KMS-11 (cell line): ENCODE data around the gene MEOX2.

Source experiments
- H2AFZ ChIP-seq: fragments of 200-600 bp; sonication (generic); 2 replicates; pipeline ENCODE4 v1.6.1; 2016; ENCODE audit warnings: antibody characterized with exemption, mixed run types, low read depth
- H3K27ac ChIP-seq: fragments of 200-600 bp; sonication (generic); 2 replicates; pipeline ENCODE4 v1.6.1; 2016; ENCODE audit warnings: mild to moderate bottlenecking, mixed run types
- H3K27me3 ChIP-seq: fragments of 200-600 bp; sonication (generic); 2 replicates; pipeline ENCODE4 v1.6.1; 2017; ENCODE audit warnings: mild to moderate bottlenecking, low read depth, mixed run types, moderate library complexity; ENCODE audit not compliant: insufficient read depth
- H3K36me3 ChIP-seq: fragments of 200-600 bp; sonication (generic); 2 replicates; pipeline ENCODE4 v1.6.1; 2017; ENCODE audit warnings: mild to moderate bottlenecking, mixed run types; ENCODE audit not compliant: insufficient read depth
- H3K4me1 ChIP-seq: fragments of 200-600 bp; sonication (generic); 2 replicates; pipeline ENCODE4 v1.6.1; 2016; ENCODE audit warnings: mild to moderate bottlenecking, low read depth, mixed run types; ENCODE audit not compliant: poor library complexity, severe bottlenecking
- H3K4me2 ChIP-seq: fragments of 200-600 bp; sonication (generic); 2 replicates; pipeline ENCODE4 v1.7.0; 2016; ENCODE audit warnings: mild to moderate bottlenecking, mixed run types
- H3K4me3 ChIP-seq: fragments of 200-600 bp; sonication (generic); IDR thresholded peaks from 2 replicates; pipeline ENCODE4 v1.6.1; 2017; ENCODE audit warnings: low read depth, low read length, mixed read lengths; ENCODE audit not compliant: insufficient read depth
- H3K79me2 ChIP-seq: fragments of 200-600 bp; sonication (generic); 2 replicates; pipeline ENCODE4 v1.6.1; 2016; ENCODE audit warnings: low read depth, mixed run types; ENCODE audit not compliant: insufficient read depth
- H3K9ac ChIP-seq: fragments of 200-600 bp; sonication (generic); 2 replicates; pipeline ENCODE4 v1.6.1; 2016; ENCODE audit warnings: mild to moderate bottlenecking, mixed run types
- H4K20me1 ChIP-seq: fragments of 200-600 bp; sonication (generic); 2 replicates; pipeline ENCODE4 v1.6.1; 2016; ENCODE audit warnings: mild to moderate bottlenecking, mixed run types; ENCODE audit not compliant: insufficient read depth
- CTCF ChIP-seq: fragments of 200-600 bp; sonication (generic); conservative IDR thresholded peaks from 2 replicates; pipeline ENCODE4 v1.6.1; 2017; ENCODE audit warnings: low read depth, mild to moderate bottlenecking, antibody characterized with exemption, low read length, moderate library complexity, mixed read lengths

MEOX2 gene

GRCh38 chr7:15681631-15682030 is 4.9 kb downstream of the MEOX2 start:
- no peaks in the 10 kb centered on the region for H3K79me2 ChIP-seq
- H3K4me1 ChIP-seq = no peaks in the 10 kb centered on the region
- no peak overlapping the region for H3K27ac ChIP-seq
- H3K4me2 ChIP-seq = no peak overlapping the region
- no peak overlapping the region for H3K9ac ChIP-seq
- H3K36me3 ChIP-seq = no peaks in the 10 kb centered on the region
- H3K27me3 ChIP-seq = no peaks in the 10 kb centered on the region
- H2AFZ ChIP-seq = no peak overlapping the region
- H3K4me3 ChIP-seq = no peak overlapping the region
- no peak for TF ChIP-seq CTCF
- H4K20me1 ChIP-seq = no peaks in the 10 kb centered on the region

DNA sequence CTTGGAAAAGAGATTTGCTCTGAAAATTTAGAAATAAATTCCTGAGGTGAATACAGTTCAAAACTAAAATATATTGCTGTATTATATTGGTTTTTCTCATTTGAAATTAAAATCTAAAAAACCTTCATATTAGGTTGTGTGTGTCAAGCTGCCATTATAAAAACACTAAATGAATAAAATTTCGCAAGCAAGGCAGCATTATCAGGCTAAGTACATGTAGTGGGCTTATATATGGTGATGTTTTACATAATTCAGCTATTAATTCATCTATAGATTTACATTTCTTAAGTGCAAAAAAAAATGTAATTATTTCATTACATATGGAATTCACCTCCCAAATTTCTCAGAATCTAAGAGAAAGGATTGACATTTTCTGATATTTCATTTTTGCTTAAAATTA is 5.3 kb downstream of the MEOX2 start:
- no peaks in the 10 kb centered on the region for H4K20me1 ChIP-seq
- H3K27me3 ChIP-seq = no peaks in the 10 kb centered on the region
- H3K9ac ChIP-seq = no peak overlapping the region
- no peak overlapping the region for H3K27ac ChIP-seq
- no peak overlapping the region for H2AFZ ChIP-seq
- H3K4me3 ChIP-seq = no peak overlapping the region
- no peaks in the 10 kb centered on the region for H3K36me3 ChIP-seq
- no peak for TF ChIP-seq CTCF
- no peaks in the 10 kb centered on the region for H3K79me2 ChIP-seq
- no peaks in the 10 kb centered on the region for H3K4me1 ChIP-seq
- H3K4me2 ChIP-seq = no peak overlapping the region

GRCh38 chr7:15680446-15680845 is 6.0 kb downstream of the MEOX2 start:
- Histone ChIP-seq H3K36me3 (no peaks in the 10 kb centered on the region), H3K27me3 (no peaks in the 10 kb centered on the region), H4K20me1 (no peaks in the 10 kb centered on the region), H3K4me1 (no peaks in the 10 kb centered on the region), H2AFZ (no peak overlapping the region), H3K79me2 (no peaks in the 10 kb centered on the region), H3K27ac (no peak overlapping the region), H3K4me2 (no peak overlapping the region), H3K4me3 (no peak overlapping the region), H3K9ac (no peak overlapping the region)
- no peak for TF ChIP-seq CTCF

DNA sequence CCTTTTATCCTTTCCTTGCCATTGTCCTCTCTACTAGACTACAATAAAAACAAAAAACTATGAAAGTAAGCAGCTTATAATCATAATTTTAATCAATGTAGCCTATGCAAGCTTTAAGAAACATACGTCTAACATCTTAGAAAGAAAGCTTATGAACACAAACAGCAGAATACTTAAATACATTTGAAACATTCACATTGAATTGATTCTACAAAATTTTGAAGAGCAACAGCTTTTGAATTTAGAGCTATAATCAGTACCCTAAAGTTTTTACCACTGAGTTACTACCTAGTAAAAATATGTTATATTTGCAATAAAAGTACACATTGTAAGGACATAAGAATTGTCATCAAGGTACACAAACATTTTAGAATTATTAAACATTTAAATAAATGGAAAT is 7.2 kb downstream of the MEOX2 start:
- Histone ChIP-seq H3K79me2 (no peaks in the 10 kb centered on the region), H3K27ac (no peak overlapping the region)
- TF ChIP-seq CTCF = no peak

GRCh38 chr7:15678653-15679052 is 7.8 kb downstream of the MEOX2 start:
- Histone ChIP-seq H3K9ac (no peak overlapping the region), H3K4me3 (no peak overlapping the region), H3K79me2 (no peaks in the 10 kb centered on the region), H3K4me2 (no peak overlapping the region), H4K20me1 (no peaks in the 10 kb centered on the region), H3K4me1 (no peaks in the 10 kb centered on the region), H3K27me3 (no peaks in the 10 kb centered on the region), H3K36me3 (no peaks in the 10 kb centered on the region), H3K27ac (no peak overlapping the region), H2AFZ (no peak overlapping the region)
- no peak for TF ChIP-seq CTCF

More for the DNA sequence above, 7.2 kb downstream of the MEOX2 start:
- Histone ChIP-seq H3K4me3 (no peak overlapping the region), H3K4me1 (no peaks in the 10 kb centered on the region), H2AFZ (no peak overlapping the region), H3K36me3 (no peaks in the 10 kb centered on the region), H3K9ac (no peak overlapping the region), H4K20me1 (no peaks in the 10 kb centered on the region), H3K4me2 (no peak overlapping the region), H3K27me3 (no peaks in the 10 kb centered on the region)
